Esophagus muscularis mucosa (tissue), 4 donors: ENCODE data around the gene RYR1. TPM values are rescaled to one million over a fixed set of nuclear protein-coding genes. Genes with fewer than 3 reads are reported as not detected.

Source experiments
- DNase-seq: peaks from one replicate; pipeline ENCODE4 v3.0.0-alpha.2; 2017; ENCODE audit errors: extremely low spot score
- H3K27ac ChIP-seq, 4 donors: fragments of 200-600 bp; sonication (generic); replicated peaks in 1 of 4; 1 replicate in 3 of 4; 2 replicates in 1 of 4; pipeline ENCODE4 v1.5.1; 2016 to 2019; ENCODE audit warnings: mild to moderate bottlenecking in 1 of 4
- H3K27me3 ChIP-seq, 4 donors: fragments of 200-600 bp; sonication (generic); one replicate each; pipeline versions ENCODE4 v1.5.1 to v1.6.0; 2016 to 2019
- H3K36me3 ChIP-seq, 4 donors: fragments of 200-600 bp; sonication (generic); one replicate each; pipeline ENCODE4 v1.5.1; 2016 to 2019
- H3K4me1 ChIP-seq, 4 donors: fragments of 200-600 bp; sonication (generic); one replicate each; pipeline ENCODE4 v1.5.1; 2016 to 2019
- H3K4me3 ChIP-seq, 4 donors: fragments of 200-600 bp; sonication (generic); 1 replicate in 2 of 4; 2 replicates in 2 of 4; pipeline ENCODE4 v1.5.1; 2016 to 2019; ENCODE audit warnings: mild to moderate bottlenecking in 4 of 4, moderate library complexity in 1 of 4
- H3K9me3 ChIP-seq, 4 donors: fragments of 200-600 bp; sonication (generic); 1 replicate in 3 of 4; 2 replicates in 1 of 4; pipeline ENCODE4 v1.5.1; 2016 to 2019
- EP300 ChIP-seq: sonication (generic); formaldehyde crosslinking; IDR thresholded peaks from one replicate; pipeline ENCODE4 v1.6.1; 2017; ENCODE audit warnings: antibody characterized with exemption
- POLR2A ChIP-seq: fragments of 450-650 bp; IDR thresholded peaks from one replicate; pipeline ENCODE4 v1.6.1; 2017; ENCODE audit warnings: antibody characterized with exemption, moderate library complexity, mild to moderate bottlenecking, low read depth
- POLR2AphosphoS5 ChIP-seq, 2 donors: sonication (generic); formaldehyde crosslinking; IDR thresholded peaks; one replicate each; pipeline ENCODE4 v1.6.1; 2017; ENCODE audit warnings: antibody characterized with exemption in 2 of 2
- WGBS: methylation state at CpG from one replicate; pipeline ENCODE4 v1.1.5; 2018; 5-methylcytosine and 5-hydroxymethylcytosine counted together
- intact Hi-C: fragments of 100-400 bp; cut with DNase I; formaldehyde crosslinking; loops from one replicate; pipeline ENCODE4 v1.15.1; 2023
- total RNA-seq, 4 donors: library from RNA; depleted of rRNA; stranded (reverse); fragments of >200 nt; gene quantifications; one replicate each; pipeline versions ENCODE4 v1.1.0 to v1.2.1, GENCODE V29; 2016
- TF ChIP-seq, protein P1 (sequence below), 3 experiments: fragments of 200-600 bp in 2 of 3; fragments of 450-650 bp in 1 of 3; sonication (generic) in 2 of 3; IDR thresholded peaks; one replicate each; pipeline ENCODE4 v1.5.1; 2017 to 2019; ENCODE audit warnings: antibody characterized with exemption in 3 of 3, mild to moderate bottlenecking in 2 of 3, moderate library complexity in 1 of 3

The RYR1 gene
- total RNA-seq, 4 donors from 2014 or later, result 0.99 to 4.0 (median 2.7) TPM

DNA sequence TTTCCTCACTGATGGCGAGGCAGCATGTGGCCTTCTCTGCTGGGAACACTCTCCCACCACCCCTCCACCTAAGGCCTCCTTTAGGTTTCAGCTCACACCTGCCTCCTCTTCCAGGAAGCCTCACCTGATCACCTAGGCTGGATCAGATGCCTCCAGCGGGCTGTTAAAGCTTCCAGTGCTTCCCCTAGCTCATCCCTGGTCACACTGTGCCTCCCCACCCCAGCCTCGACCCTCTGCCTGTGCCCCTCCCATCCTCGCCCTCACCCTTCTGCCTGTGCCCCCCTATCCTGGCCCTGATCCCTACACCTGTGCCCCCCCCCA is 150.5 kb downstream of the RYR1 start:
- Histone ChIP-seq H3K36me3 (no peaks in the 10 kb centered on the region), H3K27me3 (no peaks in the 10 kb centered on the region), H3K27ac (no peak overlapping the region), H3K9me3 (no peaks in the 10 kb centered on the region), H3K4me3 (no peak overlapping the region), H3K4me1 (no peaks in the 10 kb centered on the region)
- intact Hi-C loops, result no loop called here
- no peak for DNase-seq
- 84% methylated on average over 4 of the region's 4 CpGs for WGBS
- TF ChIP-seq EP300, result no peak
- no peak for TF ChIP-seq POLR2A

DNA sequence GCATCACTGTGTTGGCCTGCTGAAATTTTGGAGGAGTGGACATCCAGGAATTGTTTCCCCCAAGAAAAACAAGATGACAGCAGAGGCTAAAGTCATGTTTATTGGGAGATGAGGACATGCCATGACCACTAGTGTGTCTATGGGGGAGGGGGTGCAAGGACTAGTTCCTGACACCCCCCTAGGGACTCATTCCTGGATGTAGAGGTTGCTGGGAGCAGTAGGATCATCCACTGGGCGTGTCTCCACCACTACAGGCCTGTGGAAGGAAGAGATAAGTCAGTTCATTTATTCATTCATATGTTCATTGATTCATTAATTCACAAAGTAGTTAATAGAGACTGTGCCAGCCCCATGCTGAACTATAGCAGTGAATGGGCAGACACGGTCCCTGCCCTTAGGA is 154.1 kb downstream of the RYR1 start:
- TF ChIP-seq EP300, result no peak
- TF ChIP-seq, protein P1, sequence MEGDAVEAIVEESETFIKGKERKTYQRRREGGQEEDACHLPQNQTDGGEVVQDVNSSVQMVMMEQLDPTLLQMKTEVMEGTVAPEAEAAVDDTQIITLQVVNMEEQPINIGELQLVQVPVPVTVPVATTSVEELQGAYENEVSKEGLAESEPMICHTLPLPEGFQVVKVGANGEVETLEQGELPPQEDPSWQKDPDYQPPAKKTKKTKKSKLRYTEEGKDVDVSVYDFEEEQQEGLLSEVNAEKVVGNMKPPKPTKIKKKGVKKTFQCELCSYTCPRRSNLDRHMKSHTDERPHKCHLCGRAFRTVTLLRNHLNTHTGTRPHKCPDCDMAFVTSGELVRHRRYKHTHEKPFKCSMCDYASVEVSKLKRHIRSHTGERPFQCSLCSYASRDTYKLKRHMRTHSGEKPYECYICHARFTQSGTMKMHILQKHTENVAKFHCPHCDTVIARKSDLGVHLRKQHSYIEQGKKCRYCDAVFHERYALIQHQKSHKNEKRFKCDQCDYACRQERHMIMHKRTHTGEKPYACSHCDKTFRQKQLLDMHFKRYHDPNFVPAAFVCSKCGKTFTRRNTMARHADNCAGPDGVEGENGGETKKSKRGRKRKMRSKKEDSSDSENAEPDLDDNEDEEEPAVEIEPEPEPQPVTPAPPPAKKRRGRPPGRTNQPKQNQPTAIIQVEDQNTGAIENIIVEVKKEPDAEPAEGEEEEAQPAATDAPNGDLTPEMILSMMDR (IDR thresholded peaks at IDR 0.05), result no peak
- TF ChIP-seq POLR2AphosphoS5 (IDR thresholded peaks at IDR 0.05), result no peak
- no peak for TF ChIP-seq POLR2A
- no peak for DNase-seq
- intact Hi-C loops, result no loop called here
- 89% methylated on average over 2 of the region's 2 CpGs for WGBS
- Histone ChIP-seq H3K36me3 (no peaks in the 10 kb centered on the region), H3K27ac (no peak overlapping the region), H3K9me3 (no peaks in the 10 kb centered on the region), H3K27me3 (peaks cover 0 to 11% (median 0%) of the 10 kb centered on the region in 4 donors), H3K4me3 (no peak overlapping the region), H3K4me1 (no peaks in the 10 kb centered on the region)

DNA sequence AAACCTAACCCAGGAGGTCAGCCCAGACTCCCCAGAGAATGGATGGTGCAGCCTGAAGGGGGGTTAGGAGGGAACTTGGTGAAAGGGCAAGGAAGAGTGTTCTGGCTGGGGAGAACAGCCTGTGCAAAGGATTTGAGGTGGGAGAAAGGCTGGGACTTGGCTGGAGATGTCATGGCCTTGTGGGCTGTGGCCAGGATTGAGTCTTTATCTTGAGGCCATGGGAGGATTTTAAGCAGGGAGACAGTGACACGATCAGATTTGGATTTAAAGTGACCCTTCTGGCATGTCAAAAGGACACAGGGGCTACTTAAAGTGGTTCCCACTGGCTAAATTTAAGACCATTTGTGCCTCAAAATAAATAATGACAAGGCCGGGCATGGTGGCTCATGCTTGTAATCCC is 154.6 kb downstream of the RYR1 start:
- Histone ChIP-seq H3K36me3 (no peaks in the 10 kb centered on the region), H3K4me1 (no peaks in the 10 kb centered on the region), H3K9me3 (no peaks in the 10 kb centered on the region), H3K27me3 (peaks cover 0 to 16% (median 0%) of the 10 kb centered on the region in 4 donors), H3K27ac (no peak overlapping the region), H3K4me3 (no peak overlapping the region)
- TF ChIP-seq POLR2A (no peak), EP300 (no peak), POLR2AphosphoS5 (IDR thresholded peaks at IDR 0.05) (no peak)
- TF ChIP-seq, protein P1 (IDR thresholded peaks at IDR 0.05), result no peak
- 72% methylated on average over 2 of the region's 2 CpGs for WGBS
- no peak for DNase-seq
- intact Hi-C loops, result no loop called here

DNA sequence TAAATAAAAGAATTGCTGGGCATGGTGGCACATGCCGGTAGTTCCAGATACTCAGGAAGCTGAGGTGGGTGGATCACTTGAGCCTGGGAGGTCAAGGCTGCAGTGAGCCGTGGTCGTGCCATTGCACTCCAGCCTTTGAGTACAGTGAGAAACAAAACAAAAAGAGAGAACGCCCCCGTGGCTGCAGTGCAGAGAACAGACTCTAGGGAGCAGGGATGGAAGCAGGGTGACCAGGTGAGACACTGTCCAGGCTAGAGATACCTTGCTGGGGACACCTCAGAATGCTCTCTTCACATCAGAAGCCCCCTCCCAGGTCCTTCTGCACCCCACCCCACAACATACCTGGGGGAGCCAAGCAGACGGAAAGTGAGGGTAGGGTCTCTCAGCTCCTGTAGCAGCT is 159.4 kb downstream of the RYR1 start:
- H3K4me1 ChIP-seq, result peaks cover 3 to 10% (median 8%) of the 10 kb centered on the region in 4 donors
- DNase-seq, result no peak
- intact Hi-C loops, result no loop called here

DNA sequence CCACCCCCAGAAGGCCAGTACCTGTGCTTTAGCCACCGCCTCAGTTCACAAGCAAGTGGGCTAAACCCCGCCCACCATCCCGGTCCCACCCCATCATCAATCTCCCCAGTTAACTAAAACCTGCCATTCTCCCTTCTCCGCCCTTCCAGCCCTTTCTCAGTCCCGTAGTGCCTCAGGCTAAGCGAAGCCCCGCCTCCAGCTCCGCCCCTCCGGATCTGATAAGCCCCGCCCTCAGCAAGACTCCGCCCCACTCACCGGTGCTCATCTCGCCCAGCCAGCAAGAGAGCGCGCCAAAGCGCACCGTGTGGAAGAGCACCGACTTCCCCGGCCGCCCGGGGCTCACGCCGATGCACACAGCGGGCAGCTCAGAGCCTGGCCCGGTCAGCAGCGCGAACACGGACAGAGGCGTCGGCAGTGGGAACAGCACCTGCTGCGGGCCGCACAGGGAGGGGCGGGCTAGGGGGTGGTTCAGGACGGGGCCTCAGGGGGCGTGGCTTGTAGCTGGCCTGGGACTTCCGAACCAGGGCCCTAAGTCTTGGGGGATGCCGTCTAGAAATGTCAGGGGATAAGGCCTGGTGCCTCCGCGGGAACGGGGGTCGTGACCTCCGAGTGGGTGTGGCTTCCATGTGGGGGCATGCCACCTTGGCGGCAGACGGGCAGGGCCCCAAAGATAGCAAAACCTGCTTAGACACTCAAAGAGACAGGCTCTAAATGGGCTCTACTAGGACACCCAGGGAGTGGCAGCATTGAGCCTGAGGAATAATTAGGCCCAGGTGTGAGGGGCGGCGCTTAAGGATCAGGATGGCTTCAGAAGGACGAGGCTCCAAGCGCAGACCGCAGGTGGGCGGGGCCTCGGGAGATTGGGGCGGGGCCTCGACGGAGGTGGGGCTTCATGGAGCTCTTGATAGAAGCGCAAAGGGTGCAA is 162.8 kb downstream of the RYR1 start:
- 38% methylated on average over 47 of the region's 55 CpGs for WGBS
- Histone ChIP-seq H3K9me3 (no peaks in the 10 kb centered on the region), H3K36me3 (no peaks in the 10 kb centered on the region), H3K27ac (no peak overlapping the region), H3K27me3 (peaks cover 0 to 52% (median 7%) of the 10 kb centered on the region in 4 donors), H3K4me3 (peak overlapping the region; percentile 9 to 36 (median 32)), H3K4me1 (peaks cover 3 to 10% (median 8%) of the 10 kb centered on the region in 4 donors)
- intact Hi-C loops, result no loop called here
- TF ChIP-seq EP300 (no peak), POLR2A (no peak), POLR2AphosphoS5 (IDR thresholded peaks at IDR 0.05) (no peak)
- TF ChIP-seq, protein P1 (IDR thresholded peaks at IDR 0.05), result no peak
- DNase-seq, result no peak

More for the DNA sequence above, 159.4 kb downstream of the RYR1 start:
- Histone ChIP-seq H3K36me3 (no peaks in the 10 kb centered on the region), H3K27ac (no peak overlapping the region), H3K27me3 (peaks cover 0 to 52% (median 7%) of the 10 kb centered on the region in 4 donors), H3K9me3 (no peaks in the 10 kb centered on the region), H3K4me3 (no peak overlapping the region)
- TF ChIP-seq EP300 (no peak), POLR2A (no peak), POLR2AphosphoS5 (IDR thresholded peaks at IDR 0.05) (no peak)
- TF ChIP-seq, protein P1 (IDR thresholded peaks at IDR 0.05), result no peak
- 81% methylated on average over 6 of the region's 6 CpGs for WGBS
